LHCN-M2 (cell line): ENCODE results near the gene CTSA. TPM values are rescaled to one million over a fixed set of nuclear protein-coding genes. Genes with fewer than 3 reads are reported as not detected.

Source experiments
- DNase-seq: peaks from one replicate; pipeline ENCODE4 v3.0.0-alpha.2; 2012; ENCODE audit warnings: low read depth
- polyA plus RNA-seq: library from polyadenylated mRNA; unstranded; fragments of >200 nt; gene quantifications from one replicate; pipeline ENCODE4 v1.2.1, GENCODE V29; 2012; ENCODE audit warnings: missing spikeins
- total RNA-seq: library from RNA; depleted of rRNA; stranded (reverse); fragments of >200 nt; gene quantifications from 2 replicates; pipeline ENCODE4 v1.2.3, GENCODE V29; 2014; rRNA removed

CTSA gene
- 118 and 180 TPM in 2 replicates for total RNA-seq
- polyA plus RNA-seq, result 196 TPM

- DNase-seq, result peak; percentile 96
These were observed at the start of gene CTSA, which contains the start of gene NEURL2 for GRCh38 chr20:45890985-45891983. Gene CTSA (plus strand): TSS chr20:45891335. CDS start chr20:45891569, 234 bp downstream. Gene NEURL2 (minus strand): TSS chr20:45891208. CDS start chr20:45890991, 217 bp downstream.

DNA sequence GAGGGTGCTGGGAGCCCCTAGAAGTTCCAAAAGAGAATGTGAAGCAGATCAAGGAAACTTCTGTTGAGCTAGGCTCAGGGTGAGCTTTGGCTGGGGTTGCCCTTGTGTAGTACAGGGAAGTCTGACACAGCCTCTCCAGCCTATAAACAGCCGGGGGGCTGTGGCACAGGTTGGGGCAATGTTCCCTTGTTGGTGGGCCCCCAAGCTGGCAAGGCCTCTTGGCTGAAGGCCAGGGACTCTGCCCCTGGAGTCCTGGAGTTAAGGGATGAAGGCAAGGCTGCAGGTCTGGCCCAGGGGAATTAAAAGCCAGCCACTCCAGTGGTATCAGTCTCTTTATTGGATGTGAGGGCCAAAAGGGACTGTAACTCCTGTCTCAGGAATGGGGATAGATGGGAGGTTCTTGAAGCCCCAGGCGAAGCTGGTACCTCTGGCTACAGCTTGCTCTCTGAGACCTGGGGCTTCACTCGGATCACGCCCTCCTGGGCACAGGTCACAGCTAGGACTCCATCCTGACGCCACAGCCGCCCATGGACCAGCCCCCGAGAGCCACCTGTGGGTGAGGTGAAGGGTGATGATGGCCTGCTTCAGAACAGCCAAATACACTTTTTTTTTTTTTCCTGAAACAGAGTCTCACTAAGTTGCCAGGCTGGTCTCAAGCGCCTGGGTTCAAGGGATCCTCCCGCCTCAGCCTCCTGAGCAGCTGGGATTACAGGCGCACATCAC is 49.6 kb upstream of the CTSA start:
- no peak for DNase-seq

- DNase-seq, result no peak
These were observed 48.8 kb upstream of the CTSA start for GRCh38 chr20:45842169-45842812.

- no peak for DNase-seq
These were observed 47.6 kb upstream of the CTSA start for GRCh38 chr20:45843506-45843905.

- no peak for DNase-seq
These were observed 45.7 kb upstream of the CTSA start for GRCh38 chr20:45845452-45845851.

GRCh38 chr20:45848421-45848820 is 42.7 kb upstream of the CTSA start:
- no peak for DNase-seq

DNA sequence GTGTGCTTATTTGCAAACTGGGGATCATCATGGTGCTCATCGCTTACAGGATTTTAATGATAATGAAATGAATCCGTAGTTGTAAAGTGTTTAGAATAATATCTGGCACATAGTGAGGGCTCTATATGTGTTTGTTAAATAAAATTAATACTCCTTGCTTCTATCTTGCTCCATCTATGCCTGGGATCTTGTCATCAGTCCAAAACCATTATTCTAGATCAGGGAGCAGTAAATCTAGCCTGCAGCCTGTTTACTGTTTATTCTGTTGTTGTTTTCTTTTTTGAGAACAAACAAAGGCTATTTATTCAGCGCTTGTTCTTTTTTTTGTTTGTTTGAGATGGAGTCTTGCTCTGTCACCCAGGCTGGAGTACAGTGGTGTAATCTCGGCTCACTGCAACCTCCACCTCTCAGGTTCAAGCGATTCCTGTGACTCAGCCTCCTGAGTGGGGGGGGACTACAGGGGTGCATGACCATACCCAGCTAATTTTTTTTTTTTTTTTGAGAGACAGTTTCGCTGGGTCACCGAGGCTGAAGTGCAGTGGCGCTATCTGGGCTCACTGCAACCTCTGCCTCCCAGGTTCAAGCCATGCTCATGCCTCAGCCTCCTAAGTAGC is 42.1 kb upstream of the CTSA start:
- DNase-seq, result no peak

DNA sequence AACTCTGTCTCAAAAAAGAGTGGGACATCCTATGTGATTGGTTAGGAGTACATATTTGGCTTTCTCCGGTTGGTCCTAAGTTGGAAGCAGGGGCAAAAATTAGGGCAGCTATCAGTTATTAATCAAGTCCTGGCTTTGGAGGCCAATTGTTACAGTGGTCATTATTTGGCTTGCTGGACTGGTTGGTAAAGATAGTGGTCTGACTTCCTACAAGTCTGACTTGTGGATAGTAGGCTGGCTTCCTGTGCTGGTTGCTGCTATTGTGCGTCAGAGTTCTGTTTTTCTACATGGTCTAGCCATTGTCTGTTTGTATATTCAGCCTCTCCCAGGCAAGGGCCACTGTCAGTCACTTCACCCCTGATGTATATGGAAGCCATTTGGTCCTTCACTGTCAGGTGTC is 40.9 kb upstream of the CTSA start:
- DNase-seq, result no peak

- no peak for DNase-seq
These were observed 40.2 kb upstream of the CTSA start for GRCh38 chr20:45850926-45851325.

GRCh38 chr20:45851501-45851900 is 39.6 kb upstream of the CTSA start:
- no peak for DNase-seq

DNA sequence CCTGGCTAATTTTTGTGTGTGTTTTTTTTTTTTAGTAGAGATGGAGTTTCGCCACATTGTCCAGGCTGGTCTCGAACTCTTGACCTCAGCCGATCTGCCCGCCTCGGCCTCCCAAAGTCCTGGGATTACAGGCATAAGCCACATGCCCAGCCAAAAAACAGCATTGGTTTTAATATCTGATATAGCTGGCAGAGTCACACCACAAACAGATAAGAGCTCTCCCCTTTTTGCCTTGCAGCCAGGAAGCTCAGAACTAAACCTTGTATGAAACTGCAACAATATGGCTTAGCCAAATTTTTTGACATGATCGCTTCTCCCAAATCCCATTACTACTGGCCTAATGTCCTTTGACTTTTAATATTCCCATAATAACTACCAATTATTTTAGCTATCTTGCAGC is 38.8 kb upstream of the CTSA start:
- no peak for DNase-seq

- DNase-seq, result no peak
These were observed 37.7 kb upstream of the CTSA start for GRCh38 chr20:45853484-45853883.

DNA sequence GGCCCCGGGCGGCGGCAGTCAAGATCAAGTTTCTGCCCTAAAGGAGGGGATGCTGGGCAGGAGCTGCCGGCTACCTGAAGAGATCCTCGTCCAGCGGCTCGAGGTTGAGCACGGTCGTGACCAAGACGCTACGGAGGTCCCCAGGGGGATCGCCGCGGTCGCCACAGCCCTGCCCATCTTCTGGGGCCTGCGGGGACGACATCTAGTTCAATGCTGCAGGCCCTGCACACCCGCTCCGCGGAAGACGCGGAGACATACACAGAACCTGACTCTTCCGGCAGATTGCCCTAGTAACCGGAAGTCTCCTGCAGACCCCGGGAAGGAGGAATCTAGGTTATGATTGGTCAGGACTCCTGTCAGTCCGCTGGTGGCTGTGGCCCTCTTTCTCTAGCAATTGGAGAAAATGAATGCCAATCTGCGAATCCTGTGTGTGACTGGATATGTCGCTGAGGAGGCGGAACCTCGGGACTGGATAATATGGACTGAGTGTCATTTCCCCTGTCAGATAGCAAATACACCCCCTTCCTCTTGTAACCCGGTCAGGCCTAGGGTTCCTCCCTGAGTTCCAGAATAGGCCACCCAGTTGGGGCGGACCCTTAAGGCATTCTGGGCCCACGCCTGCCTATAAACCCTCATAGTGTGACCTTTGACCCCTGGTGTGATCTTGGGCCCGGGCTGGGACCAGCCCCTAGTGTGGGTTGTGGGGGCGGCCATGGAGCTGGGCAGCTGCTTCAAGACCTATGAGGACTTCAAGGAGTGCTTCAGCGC is 33.8 kb upstream of the CTSA start, which contains the start of the genes ACOT8 and ZSWIM3:
Gene ACOT8 (minus strand): TSS at position 279 of the 768 bp plus-strand sequence. CDS start 77 bp downstream, at position 202.
Gene ZSWIM3 (plus strand): TSS at position 501 of the 768 bp plus-strand sequence. CDS start 212 bp downstream, at position 713.
- peak; percentile 100 for DNase-seq

- DNase-seq, result no peak
These were observed 33.3 kb upstream of the CTSA start for GRCh38 chr20:45857882-45858216.

GRCh38 chr20:45859916-45860315 is 31.2 kb upstream of the CTSA start:
- DNase-seq, result no peak

- no peak for DNase-seq
These were observed 30.4 kb upstream of the CTSA start for GRCh38 chr20:45860560-45861220.

DNA sequence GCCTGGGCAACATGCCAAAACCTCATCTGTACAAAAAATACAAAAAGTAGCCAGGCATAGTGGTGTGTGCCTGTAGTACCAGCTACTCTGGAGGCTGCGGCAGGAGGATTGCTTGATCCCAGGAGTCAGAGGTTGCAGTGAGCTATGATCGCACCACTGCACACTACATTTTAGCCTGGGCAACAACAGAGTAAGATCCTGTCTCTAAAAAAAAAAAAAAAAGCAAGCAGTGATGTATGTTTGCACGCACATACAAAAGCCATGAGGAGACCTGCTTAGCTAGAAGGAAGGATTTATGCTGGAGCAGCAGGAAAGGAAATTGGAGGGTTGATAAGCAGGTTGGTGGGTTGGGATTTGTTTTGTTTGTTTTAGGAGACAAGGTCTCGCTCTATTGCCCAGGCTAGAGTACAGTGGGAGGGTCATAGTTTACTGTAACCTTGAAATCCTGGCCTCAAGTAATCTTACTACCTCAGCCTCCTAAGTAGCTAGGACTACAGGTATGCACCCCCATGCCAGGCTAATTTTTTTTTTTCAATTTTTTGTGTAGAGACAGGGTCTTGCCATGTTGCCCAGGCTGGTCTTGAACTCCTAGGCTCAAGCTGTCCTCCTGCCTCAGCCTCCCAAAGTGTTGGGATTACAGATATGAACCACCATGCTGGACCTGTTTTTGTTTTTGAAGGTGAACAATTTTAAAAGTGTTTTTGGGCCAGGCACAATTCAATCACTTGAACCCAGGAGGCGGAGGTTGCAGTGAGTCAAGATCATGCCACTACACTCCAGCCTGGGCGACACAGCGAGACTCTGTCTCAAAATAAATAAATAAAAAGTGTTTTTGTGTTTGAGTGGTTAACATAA is 29.7 kb upstream of the CTSA start:
- DNase-seq, result no peak

DNA sequence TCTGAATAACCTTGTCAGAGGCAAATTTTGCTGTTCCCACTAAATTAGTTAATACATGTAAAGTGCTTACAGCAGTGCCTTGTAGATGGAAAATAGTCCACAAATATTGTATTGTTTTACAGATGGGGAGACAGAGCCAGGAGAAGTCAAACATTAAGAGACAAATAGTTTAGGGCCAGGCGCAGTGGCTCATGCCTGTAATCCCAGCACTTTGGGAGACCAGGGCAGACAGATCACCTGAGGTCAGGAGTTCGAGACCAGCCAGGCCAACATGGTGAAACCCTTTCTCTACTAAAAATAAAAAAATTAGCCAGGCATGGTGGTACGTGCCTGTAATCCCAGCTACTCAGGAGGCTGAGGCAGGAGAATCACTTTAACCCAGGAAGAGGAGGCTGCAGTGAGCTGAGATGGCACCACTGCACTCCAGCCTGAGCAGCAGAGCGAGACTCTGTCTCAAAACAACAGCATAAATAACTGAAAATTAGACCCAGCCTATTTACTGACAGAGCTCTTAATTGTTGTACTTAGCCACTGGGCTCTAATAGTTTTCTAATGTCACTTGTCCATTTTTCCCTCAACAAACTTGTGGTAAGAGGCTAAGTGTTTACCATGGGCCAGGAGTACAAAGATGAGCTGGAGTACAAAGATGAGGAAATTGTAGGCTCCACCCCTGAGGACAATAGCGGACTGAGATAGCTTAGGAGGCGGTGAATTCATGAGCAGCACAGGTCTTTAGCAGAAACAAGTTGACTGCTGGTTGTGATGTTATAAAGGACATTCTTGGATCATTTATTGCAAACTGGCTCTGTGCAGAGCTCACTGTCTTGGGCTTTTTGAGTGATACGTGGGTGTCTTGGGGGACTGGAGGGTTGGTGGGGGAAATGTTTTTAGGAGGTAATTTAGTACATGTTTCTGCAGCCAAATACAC is 27.3 kb upstream of the CTSA start:
- DNase-seq, result no peak
